GM11168 (cell line): ENCODE measurements around the gene PLAAT2.

Source experiments
- in situ Hi-C: fragments of 300-500 bp; cut with MboI; formaldehyde crosslinking; loops from one replicate; pipeline ENCODE4 v1.12.0; 2022; ENCODE audit warnings: low sequenced_read_pairs; ENCODE audit not compliant: unreplicated experiment

The PLAAT2 gene

GRCh38 chr11:63527667-63528066 lies 35.5 kb downstream of the PLAAT2 start:
- in situ Hi-C loops: no loop called here

- in situ Hi-C loops: no loop called here
These were observed 40.0 kb downstream of the PLAAT2 start for GRCh38 chr11:63523151-63523550.

- in situ Hi-C loops: no loop called here
These were observed 41.3 kb downstream of the PLAAT2 start for GRCh38 chr11:63521896-63522295.

- in situ Hi-C loops: no loop called here
These were observed 42.5 kb downstream of the PLAAT2 start for GRCh38 chr11:63520606-63521170.

- in situ Hi-C loops: no loop called here
These were observed 44.6 kb downstream of the PLAAT2 start for GRCh38 chr11:63518548-63518947.

DNA sequence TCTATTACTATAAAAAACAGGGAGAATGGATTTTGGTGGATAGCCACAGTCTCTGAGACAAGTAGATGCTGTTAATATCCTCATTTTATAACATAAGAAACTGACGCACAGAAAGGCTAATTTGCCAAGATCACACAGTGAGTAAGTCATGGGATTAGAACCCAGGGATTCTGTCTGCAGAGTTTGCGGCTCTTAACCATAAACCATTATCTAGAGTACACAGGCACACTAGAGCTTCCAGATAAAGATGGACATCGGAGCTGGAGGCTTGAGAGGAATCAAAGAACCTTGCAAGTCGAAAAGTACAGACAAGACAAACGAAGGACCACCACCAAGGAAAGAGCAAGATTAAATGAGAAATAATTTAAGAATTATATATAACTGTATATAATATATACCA lies 46.0 kb downstream of the PLAAT2 start:
- in situ Hi-C loops: no loop called here

GRCh38 chr11:63516109-63516508 lies 47.1 kb downstream of the PLAAT2 start:
- in situ Hi-C loops: no loop called here

DNA sequence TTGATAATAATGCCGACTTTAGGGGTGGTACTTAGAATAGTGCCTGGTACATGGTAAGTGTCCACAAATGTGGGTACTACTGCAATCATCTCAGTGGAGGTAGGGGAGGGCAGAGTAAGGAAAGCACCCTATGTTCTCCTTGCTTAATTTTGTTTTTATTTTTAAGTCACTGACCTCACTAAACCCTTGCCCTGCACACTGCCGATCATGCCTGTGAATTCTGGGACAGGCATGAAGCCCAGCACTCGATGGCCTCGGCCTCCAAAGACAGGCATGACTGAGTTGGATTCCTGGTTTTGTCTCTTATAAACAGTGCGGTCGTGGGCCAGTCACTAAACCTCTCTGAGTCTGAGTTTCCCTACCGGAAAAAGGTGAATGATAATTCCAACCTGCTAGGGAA lies 50.4 kb downstream of the PLAAT2 start:
- in situ Hi-C loops: no loop called here

- in situ Hi-C loops: no loop called here
These were observed 52.0 kb downstream of the PLAAT2 start for GRCh38 chr11:63511048-63511748.

DNA sequence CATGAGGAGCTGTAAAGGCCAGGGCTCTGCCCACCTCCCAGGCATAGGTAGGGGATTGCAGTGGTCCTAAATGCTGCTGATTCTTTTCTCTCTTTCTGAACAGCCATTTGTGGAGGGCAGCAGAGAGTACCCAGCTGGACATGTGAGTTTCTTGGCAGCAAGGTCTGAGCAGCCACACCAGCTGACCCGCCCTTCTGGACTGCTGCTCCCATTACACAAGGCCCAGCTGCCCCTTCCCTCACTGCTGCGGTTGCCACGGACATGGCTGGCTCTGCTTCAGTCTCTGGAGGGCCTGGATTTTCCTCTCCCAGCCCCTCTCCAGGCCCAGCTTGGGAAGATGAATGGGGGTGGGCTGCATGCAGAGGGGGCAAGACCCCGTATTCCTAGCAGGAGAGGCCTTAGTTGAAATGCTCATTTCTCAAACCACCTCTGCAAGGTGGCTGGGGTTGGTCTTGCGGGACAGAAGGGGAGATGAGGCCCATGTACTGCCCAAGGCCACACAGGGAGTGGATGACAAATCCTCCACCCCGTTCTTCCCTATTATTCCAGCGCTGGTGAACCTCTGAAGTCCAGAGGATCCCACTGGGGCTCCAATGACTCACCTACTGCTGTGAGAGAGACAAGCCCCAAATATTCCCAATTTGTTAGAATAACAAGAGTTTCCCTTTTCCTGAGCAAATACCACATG lies 52.7 kb downstream of the PLAAT2 start:
- in situ Hi-C loops: no loop called here

GRCh38 chr11:63508745-63509144 lies 54.4 kb downstream of the PLAAT2 start:
- in situ Hi-C loops: no loop called here

DNA sequence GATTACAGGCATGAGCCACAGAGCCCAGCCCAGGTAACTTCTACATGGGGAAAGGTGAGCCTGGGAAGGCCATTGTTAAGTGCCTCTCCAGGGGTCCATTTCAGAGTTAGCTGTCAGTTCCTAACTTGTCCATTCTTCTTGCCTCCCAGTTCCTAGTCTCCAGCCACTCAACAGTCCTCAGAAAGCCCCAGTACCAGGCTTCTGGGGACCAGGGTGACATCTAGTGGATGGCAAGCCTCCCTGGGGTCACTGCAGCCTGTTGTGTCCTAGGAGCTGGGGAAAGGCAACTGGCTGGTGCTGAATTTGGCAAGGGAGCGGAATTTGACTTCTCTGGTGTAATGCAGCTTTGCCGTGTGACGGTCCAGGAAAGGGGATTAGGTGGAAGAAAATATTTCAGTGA lies 55.2 kb downstream of the PLAAT2 start:
- in situ Hi-C loops: no loop called here

DNA sequence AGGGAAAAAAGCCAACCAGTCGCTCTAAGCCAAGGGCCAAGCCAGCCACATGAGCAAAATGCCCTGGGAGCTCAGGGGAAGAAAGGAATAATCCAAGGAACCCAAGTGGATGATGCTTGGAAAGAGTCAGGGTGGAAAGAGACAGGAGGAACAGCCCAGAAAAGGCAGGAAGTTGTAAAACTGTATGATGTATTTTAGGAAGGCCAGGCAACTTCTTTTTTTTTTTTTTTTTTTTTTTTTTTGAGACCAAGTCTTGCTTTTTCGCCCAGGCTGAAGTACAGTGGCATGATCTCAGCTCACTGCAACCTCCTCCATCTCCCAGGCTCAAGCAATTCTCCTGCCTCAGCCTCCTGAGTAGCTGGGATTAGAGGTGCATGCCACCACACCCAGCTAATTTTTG lies 55.7 kb downstream of the PLAAT2 start:
- in situ Hi-C loops: no loop called here

DNA sequence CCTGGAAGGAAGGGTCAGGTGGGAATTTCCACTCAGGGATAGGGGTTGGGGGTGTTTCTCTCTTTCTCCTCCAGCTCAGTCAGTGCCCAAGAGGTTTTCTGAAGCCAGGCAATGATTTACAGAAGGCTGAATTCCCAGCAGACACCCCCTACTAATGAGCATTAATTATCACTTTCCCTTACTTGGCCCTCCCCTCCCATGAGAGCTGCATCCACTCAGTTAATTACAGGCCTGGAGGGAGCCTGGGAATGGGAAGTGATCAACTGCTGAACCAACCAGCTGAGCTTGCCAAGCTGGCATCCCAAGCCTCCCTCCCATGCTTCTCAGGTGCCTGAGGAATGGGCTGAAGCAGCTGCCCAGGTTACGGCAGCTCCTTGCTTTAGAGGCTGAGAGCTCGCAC lies 56.3 kb downstream of the PLAAT2 start:
- in situ Hi-C loops: no loop called here

DNA sequence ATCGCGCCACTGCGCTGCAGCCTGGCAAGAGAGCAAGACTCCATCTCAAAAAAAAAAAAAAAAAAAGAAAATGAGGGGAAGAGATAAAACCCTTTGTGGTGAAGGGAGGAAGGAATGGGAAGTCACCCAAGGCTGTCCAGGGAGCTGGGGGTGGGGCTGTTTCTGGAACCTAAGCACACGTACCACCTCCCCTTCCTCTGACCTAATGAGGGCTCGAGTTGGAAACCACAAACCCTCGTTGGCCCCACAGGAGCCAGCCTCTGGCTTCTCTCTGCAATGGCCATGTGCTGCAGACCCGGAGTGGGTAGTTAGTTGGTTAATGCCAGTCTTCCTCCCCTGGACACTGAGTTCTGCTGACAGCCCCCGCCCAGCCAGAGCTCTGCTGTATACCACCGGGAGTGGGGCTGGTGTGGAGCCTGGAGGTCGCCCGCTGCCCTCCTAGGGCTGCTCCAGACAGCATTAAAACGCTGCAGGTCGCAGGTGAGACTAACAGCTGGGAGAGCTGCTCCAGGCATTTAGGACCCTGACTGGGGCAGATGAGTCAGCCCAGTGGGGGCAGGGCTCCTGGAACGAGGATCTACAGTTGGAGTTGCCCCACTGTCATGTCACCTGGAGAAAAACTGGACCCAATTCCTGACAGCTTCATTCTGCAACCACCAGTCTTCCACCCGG lies 57.2 kb downstream of the PLAAT2 start, which contains the start of gene LGALS12:
TSS of gene LGALS12 (plus strand) at position 228 of the 672 bp plus-strand sequence. CDS start at position 603, 375 bp downstream.
- in situ Hi-C loops: no loop called here

DNA sequence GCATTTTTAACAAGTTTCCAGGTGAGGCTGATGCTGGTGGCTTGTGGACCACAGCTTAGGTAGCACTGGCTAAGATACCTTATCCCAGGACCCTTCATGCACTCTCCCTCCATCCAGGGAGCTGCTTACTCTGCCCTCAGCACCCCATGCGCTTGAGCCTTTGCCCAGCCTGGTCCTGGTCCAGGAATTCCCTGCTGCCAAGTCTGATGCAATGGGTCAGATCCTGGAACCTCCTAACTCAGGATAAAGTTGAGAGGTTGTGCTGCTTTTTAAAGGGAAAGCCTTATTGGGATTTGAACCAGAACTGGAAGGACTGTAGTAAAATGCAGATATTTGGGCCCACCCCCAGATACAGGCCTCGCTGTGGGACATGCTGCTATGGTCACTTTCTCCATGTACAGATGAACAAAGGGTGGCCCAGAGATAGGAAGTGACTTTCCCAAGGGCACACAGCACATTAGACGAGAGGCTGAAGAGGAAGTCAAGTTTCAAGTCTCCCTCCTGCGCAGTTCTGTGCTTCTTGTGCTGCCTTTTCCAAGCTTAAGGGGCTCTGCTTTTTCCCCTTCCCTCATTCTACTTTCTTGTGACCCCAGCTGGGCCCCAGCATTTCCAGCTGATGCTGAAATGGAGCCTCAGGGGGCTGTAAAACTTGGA lies 58.1 kb downstream of the PLAAT2 start:
- in situ Hi-C loops: no loop called here

DNA sequence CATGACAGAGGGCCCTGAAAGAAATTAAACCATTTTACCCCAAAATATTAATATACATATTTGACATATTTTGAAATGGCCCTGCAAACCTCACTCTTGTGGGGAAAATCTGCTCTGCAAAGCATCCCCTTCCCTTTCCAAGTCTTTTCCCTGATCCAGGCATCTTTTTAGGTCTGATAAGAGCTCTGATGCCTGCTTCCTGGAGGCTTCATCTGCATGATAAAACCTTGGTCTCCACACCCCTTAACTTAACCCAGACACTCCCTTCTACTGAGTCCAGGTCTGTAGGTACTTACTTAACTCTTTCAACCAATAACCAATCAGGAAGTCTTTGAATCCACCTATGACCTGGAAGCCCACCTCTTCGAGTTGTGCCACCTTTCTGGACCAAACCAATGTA lies 59.1 kb downstream of the PLAAT2 start:
- in situ Hi-C loops: no loop called here

DNA sequence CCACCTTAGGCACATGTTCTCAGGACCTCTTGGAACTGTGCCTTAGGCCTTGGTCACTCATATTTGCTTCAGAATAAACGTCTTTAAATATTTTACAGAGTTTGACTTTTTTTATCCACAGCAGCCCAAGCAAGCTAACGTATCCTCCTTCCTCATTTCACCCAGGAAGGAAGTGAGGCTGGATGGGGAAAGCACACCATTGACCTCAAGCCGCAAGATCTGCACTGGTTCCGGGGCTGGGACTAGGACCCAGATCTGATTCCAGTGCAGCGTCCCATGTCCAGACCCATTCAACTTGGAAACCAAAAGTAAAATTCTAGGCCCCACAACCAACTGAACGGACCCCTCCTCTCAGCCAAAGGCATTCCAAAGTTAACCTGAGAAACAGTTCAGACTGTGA lies 59.7 kb downstream of the PLAAT2 start:
- in situ Hi-C loops: no loop called here
